Calu3 (cell line): ENCODE measurements around the gene LZTS3. TPM values are rescaled to one million over a fixed set of nuclear protein-coding genes. Genes with fewer than 3 reads are reported as not detected.

ENCODE experiments used
- BruUV-seq: library from RNA; stranded (reverse); fragments of 400-500 nt; replicated peaks from 2 replicates; lab custom pipeline; 2021; lab: Mats Ljungman, UMichigan
- CTCF ChIA-PET: fragments of 300-600 bp; sonication (Branson Sonifier 250); formaldehyde crosslinking; loops from one replicate; lab custom pipeline; 2022; ENCODE audit warnings: antibody characterized with exemption; lab: Charles Lee
- DNase-seq: peaks from one replicate; pipeline ENCODE4 v3.0.0; 2022
- H3K27ac Mint-ChIP-seq: one replicate; pipeline ENCODE4 v1.8.0; 2022; ENCODE audit warnings: mixed read lengths; ENCODE audit not compliant: unreplicated experiment
- H3K27me3 Mint-ChIP-seq: one replicate; pipeline ENCODE4 v1.8.0; 2022; ENCODE audit warnings: mixed read lengths; ENCODE audit not compliant: unreplicated experiment
- H3K36me3 Mint-ChIP-seq: one replicate; pipeline ENCODE4 v1.8.0; 2022; ENCODE audit warnings: mild to moderate bottlenecking, moderate library complexity, mixed read lengths; ENCODE audit not compliant: insufficient read depth, unreplicated experiment
- H3K4me1 Mint-ChIP-seq: one replicate; pipeline ENCODE4 v1.8.0; 2022; ENCODE audit warnings: mild to moderate bottlenecking, low read depth, mixed read lengths; ENCODE audit not compliant: unreplicated experiment
- H3K4me3 Mint-ChIP-seq: one replicate; pipeline ENCODE4 v1.8.0; 2022; ENCODE audit warnings: mild to moderate bottlenecking, low read depth, moderate library complexity, mixed read lengths; ENCODE audit not compliant: unreplicated experiment
- H3K9me3 Mint-ChIP-seq: one replicate; pipeline ENCODE4 v1.8.0; 2022; ENCODE audit warnings: low read depth, mixed read lengths; ENCODE audit not compliant: unreplicated experiment
- intact Hi-C: fragments of 100-400 bp; cut with micrococcal nuclease; formaldehyde crosslinking; loops from one replicate; pipeline ENCODE4 v1.10.0; 2022; ENCODE audit not compliant: unreplicated experiment
- total RNA-seq: library from RNA; stranded (reverse); gene quantifications from 2 replicates; pipeline ENCODE4 v1.2.3, GENCODE V29; 2022
- TF ChIP-seq, protein P1 (sequence below): fragments of 200-600 bp; IDR thresholded peaks from one replicate; pipeline ENCODE4 v1.8.0; 2022; ENCODE audit warnings: antibody characterized with exemption; ENCODE audit not compliant: unreplicated experiment

The LZTS3 gene
- total RNA-seq, 1 experiment from 2014 or later, result 10.4 TPM

GRCh38 chr20:3166338-3166912 lies 6.9 kb downstream of the LZTS3 start:
- intact Hi-C loops, result no loop called here
- H3K4me3 Mint-ChIP-seq, result no peak overlapping the region
- CTCF ChIA-PET, result interaction anchor here (0.5 kb wide), 1 partner anchor 53 kb away, joined by 4 read pairs; no protein-coding TSS in a partner anchor
- TF ChIP-seq, protein P1, sequence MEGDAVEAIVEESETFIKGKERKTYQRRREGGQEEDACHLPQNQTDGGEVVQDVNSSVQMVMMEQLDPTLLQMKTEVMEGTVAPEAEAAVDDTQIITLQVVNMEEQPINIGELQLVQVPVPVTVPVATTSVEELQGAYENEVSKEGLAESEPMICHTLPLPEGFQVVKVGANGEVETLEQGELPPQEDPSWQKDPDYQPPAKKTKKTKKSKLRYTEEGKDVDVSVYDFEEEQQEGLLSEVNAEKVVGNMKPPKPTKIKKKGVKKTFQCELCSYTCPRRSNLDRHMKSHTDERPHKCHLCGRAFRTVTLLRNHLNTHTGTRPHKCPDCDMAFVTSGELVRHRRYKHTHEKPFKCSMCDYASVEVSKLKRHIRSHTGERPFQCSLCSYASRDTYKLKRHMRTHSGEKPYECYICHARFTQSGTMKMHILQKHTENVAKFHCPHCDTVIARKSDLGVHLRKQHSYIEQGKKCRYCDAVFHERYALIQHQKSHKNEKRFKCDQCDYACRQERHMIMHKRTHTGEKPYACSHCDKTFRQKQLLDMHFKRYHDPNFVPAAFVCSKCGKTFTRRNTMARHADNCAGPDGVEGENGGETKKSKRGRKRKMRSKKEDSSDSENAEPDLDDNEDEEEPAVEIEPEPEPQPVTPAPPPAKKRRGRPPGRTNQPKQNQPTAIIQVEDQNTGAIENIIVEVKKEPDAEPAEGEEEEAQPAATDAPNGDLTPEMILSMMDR, result no peak
- BruUV-seq, result no TSS peak
- no peaks in the 10 kb centered on the region for H3K36me3 Mint-ChIP-seq
- no peaks in the 10 kb centered on the region for H3K4me1 Mint-ChIP-seq
- H3K9me3 Mint-ChIP-seq, result no peaks in the 10 kb centered on the region
- no peak overlapping the region for H3K27ac Mint-ChIP-seq
- H3K27me3 Mint-ChIP-seq, result peaks cover 1% of the 10 kb centered on the region
- no peak for DNase-seq

- peaks cover 4% of the 10 kb centered on the region for H3K36me3 Mint-ChIP-seq
- BruUV-seq, result no TSS peak
- no peaks in the 10 kb centered on the region for H3K4me1 Mint-ChIP-seq
- no peaks in the 10 kb centered on the region for H3K9me3 Mint-ChIP-seq
- TF ChIP-seq, protein P1, result no peak
- CTCF ChIA-PET, result no interaction called here
- H3K4me3 Mint-ChIP-seq, result no peak overlapping the region
- H3K27me3 Mint-ChIP-seq, result no peaks in the 10 kb centered on the region
- DNase-seq, result no peak
- H3K27ac Mint-ChIP-seq, result no peak overlapping the region
- intact Hi-C loops, result no loop called here
Observed at GRCh38 chr20:3165473-3166337, 7.6 kb downstream of the LZTS3 start.

- H3K9me3 Mint-ChIP-seq, result no peaks in the 10 kb centered on the region
- no peak overlapping the region for H3K4me3 Mint-ChIP-seq
- CTCF ChIA-PET, result no interaction called here
- H3K36me3 Mint-ChIP-seq, result peaks cover 8% of the 10 kb centered on the region
- intact Hi-C loops, result no loop called here
- no peak for DNase-seq
- H3K4me1 Mint-ChIP-seq, result no peaks in the 10 kb centered on the region
- TF ChIP-seq, protein P1, result no peak
- no peaks in the 10 kb centered on the region for H3K27me3 Mint-ChIP-seq
- BruUV-seq, result no TSS peak
- no peak overlapping the region for H3K27ac Mint-ChIP-seq
Observed at GRCh38 chr20:3164763-3165410, 8.5 kb downstream of the LZTS3 start.

- intact Hi-C loops, result no loop called here
- Mint-ChIP-seq H3K4me3 (no peak overlapping the region), H3K27ac (no peak overlapping the region), H3K36me3 (peaks cover 15% of the 10 kb centered on the region), H3K27me3 (no peaks in the 10 kb centered on the region), H3K4me1 (no peaks in the 10 kb centered on the region), H3K9me3 (no peaks in the 10 kb centered on the region)
- TF ChIP-seq, protein P1, result no peak
- no TSS peak for BruUV-seq
- CTCF ChIA-PET, result interaction anchor here (0.5 kb wide), 1 partner anchor 55 kb away, joined by 6 read pairs; no protein-coding TSS in a partner anchor
- DNase-seq, result no peak
Observed at GRCh38 chr20:3164043-3164762, 9.1 kb downstream of the LZTS3 start.
